NCI-H2227 (cell line): ENCODE measurements around the gene OR1B1.
"Not testable (repeated sequence)": the region's sequence is repeated elsewhere in the genome, so short reads cannot be mapped to it uniquely, and the experiment has no call there.

Experiments
- DNase-seq: peaks from one replicate; lab custom pipeline; 2025; ENCODE audit not compliant: unreplicated experiment; lab: John Stamatoyannopoulos, UW

OR1B1 gene

DNA sequence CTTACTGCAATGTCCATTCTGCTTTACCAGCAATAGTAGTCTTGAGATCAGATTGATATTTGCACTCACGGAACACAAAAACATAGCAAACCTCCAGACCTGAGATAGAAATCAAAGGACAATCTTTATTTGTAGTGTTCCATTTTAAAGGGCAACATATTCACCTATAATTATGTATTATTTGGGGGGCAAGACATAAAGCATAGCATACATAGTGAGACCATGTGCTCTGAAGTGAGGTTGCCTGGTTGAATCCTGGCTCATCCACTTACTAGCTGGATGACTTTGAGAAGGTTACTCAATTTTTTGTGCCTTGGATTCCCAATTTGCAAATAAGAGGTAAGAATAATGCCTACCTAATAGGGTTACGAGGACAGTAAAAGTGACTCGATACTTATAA, at the start of gene OR1B1:
TSS of gene OR1B1 (minus strand) at position 101 of the 400 bp plus-strand sequence.
- no peak for DNase-seq

DNA sequence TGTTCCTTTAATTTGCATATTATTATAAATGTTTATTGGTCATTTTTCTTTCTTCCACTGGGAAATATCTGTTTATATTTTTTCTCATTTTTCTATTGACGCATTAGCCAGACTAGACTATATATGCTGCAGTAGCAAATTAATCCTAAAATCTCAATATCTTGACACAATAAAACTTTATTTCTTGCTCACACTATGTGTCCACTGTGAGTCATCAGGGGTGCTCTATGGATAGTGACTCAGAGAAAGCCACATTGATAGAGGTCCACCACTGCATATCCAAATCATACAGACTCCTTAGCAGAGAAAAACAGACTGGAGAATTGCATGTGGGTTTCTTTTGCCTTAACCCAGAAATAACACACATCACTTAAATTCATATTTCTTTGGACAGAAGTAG, 38.3 kb upstream of the OR1B1 start:
- DNase-seq = no peak

DNA sequence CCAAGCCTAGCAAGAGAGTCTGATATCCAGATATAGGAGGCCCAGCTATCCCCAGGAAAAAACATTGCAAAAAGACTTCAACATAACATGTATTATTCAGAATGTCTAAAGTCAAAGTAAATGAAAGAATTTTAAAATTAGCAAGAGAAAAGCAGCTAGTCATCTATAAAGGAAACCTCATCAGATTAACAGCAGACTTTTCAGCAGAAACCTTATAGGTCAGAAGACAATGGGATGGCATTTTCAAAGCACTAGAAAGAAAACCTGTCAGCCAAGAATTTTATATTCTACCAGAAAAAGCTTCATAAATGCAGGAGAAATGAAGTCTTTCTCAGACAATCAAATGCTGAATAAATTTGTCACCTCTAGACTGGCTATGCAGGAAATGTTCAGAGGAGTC, 27.4 kb upstream of the OR1B1 start:
- DNase-seq = no peak

DNA sequence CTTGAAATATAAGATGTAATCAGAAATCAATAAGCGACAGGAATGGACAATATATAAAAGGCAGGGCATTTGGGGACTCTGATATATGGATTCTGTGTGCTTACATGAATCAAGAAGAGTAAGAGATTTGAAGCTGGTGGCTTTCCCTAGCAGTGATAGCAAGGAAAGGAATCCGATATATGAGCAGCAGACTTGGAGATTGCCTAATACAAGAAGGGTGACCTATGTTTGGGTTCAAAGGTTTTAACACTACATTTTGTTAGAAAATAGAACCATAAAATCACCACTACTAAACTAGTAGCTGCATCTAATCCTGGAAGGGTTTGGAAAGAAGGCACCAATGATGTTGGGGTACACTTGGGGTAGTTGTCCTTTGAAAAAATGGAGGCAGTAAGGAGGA, 15.1 kb upstream of the OR1B1 start:
- no peak for DNase-seq

DNA sequence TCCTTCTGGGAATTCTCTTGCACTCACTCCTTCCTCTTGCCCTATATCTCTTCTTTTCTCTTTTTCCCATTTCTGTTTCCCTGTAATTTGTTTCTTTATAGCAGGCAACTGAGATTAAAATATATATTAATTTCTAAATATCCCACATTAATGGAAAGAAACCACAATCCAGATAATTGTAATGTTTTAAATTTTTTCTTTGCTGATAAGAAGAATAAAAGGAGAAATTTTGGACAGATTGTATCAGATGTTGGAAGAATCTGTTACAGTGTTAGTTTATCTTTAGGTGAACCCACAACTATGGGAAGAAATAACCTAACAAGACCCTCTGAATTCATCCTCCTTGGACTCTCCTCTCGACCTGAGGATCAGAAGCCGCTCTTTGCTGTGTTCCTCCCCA, 4.0 kb upstream of the OR1B1 start, which contains the start of gene OR1L1:
TSS of gene OR1L1 (plus strand) at position 301 of the 400 bp plus-strand sequence. CDS start at position 301, 0 bp downstream.
- DNase-seq = no peak

DNA sequence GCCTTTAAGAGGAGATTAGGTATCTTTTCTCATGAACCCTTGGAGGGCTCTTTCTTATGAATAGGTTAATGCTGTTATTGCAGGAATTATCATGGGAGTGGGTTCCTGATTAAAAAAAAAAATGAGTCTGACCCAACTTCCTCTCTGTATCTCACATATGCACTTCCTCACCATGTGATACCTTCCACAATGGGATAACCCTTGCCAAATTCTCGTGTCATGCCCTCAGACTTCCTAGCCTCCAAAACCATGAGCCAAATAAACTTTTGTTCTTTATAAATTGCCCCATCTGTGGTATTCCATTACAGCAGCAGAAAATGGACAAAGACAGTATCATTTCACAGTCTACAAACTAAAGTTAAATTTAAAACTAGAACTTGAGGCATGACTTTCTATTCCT, 1.0 kb downstream of the OR1B1 start:
- DNase-seq = no peak

DNA sequence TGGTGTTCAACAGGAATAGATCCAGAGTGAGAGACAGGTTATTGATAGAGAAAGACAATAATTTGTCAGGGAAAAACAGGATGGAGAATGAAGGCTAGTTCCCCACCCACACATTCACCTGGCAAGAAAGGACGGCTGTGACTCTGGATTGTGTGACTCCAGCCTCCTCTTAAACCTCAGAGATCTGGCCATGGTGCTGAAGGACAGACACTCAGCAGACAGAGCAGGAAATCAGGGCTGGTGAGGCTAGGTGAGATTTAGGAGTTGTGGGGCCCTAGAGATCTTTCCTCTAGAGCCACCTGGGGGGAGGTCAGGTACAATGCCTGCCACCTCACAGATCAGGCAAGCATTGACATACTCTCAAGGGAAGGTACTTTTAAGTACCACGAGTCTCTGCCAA, 15.2 kb downstream of the OR1B1 start:
- DNase-seq = no peak

DNA sequence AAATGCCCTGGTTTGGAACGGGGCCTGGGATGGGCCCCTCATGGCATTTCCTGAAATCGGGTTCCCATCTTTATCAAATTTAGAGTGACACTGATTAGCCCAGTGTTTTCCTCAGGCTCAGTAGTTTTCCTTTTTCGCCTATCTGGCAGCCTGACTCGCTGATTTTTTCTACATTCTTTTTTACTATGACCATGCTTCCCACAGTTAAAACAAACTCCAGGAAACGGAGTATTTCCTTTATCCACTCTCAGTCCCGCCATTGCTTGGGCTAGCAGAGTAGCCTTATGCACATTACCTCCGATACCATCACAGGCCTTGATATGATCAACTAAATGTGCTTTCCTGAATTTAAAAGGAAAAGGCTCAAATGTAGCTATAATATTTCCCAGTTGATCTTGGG, 37.4 kb downstream of the OR1B1 start:
- no peak for DNase-seq

DNA sequence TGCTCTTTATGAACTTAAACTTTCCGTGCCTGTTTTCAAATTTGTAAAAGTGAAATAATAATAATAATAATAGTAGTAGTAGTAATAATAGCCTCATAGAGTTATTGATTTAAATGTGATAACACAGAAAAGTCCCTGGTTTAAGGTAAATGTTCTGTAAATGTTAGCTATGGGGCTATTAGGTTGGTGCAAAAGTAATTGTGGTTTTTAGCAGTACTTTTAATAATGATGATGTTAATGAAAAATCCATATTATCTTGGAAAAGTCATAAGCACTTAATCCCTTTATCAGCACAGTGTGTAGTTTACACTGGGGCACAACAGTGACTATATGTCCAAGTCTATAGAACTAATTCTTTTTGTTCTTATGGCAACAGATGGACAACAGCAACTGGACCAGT, 43.1 kb downstream of the OR1B1 start, which contains the start of gene OR1Q1:
TSS of gene OR1Q1 (plus strand) at position 377 of the 400 bp plus-strand sequence. CDS start at position 377, 0 bp downstream.
- DNase-seq = no peak

DNA sequence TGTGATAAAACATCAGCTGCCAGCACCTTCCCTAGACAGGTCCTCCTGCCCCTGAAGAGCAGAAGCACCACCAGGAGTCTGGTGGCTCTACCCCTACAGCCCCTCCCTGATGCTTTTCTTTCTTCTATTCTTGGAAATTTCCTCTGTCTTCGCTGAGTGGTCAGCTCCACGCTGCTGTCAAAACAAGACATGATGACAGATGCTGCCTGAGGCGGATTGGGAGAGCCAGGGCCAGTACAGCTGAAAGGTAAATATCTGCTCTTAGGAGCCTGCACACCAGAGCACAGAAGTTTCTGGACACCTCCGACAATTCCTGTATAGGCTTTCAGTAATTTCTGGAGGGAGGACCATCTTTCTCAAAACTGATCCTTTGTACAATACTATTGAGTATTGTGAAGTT, 47.6 kb downstream of the OR1B1 start:
- no peak for DNase-seq

DNA sequence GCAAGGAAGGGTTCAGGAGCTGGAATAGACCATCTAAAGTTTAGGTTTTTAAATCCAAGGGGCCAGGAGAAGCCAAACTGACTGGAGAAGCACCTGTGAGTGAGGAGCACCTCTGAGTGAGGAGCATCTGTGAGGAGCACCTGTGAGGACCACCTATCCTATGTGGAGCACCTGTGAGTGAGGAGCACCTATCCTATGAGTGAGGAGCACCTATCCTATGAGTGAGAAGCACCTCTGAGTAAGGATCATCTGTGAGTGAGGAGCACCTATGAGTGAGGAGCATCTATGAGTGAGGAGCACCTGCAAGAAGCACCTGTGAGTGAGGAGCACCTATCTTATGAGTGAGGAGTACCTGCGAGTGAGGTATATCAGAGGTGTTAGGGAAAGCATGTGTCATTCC, 50.8 kb downstream of the OR1B1 start:
- DNase-seq = no peak

DNA sequence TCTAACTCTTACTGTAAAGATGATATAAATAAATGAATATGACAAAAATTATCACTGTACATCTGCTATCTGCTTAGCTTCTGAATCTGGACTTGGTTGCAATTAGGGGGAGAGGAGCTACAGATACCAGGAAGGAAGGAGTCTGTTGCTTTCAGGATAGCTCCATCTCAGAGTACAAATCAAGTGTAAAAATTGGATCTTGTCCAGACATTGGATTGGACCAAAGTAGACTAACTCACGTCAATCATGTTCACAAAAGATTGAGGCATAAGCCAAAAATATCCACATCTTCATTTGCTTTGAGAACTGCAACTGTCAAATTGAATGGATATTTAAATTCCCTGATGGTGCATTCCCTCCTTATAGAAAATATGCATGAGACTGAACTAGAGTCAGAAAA, 51.7 kb downstream of the OR1B1 start:
- no peak for DNase-seq

DNA sequence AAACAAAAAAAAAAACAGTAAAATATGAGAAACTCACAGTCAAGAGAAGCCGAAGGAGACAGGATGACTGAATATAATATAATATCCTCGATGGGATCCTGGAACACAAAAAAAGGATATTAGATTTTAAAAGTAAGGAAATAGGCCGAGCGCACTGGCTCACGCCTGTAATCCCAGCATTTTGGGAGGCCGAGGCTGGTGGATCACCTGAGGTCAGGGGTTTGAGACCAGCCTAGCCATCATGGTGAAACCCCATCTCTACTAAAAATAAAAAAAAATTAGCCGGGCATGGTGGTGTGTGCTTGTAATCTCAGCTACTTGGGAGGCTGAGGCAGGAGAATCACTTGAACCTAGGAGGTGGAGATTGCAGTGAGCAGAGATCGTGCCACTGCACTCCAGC, 74.1 kb downstream of the OR1B1 start, which contains the start of gene OR1L8:
TSS of gene OR1L8 (minus strand) at position 101 of the 400 bp plus-strand sequence. CDS start 14,907 bp downstream, outside the sequence.
- DNase-seq = not testable (repeated sequence)

DNA sequence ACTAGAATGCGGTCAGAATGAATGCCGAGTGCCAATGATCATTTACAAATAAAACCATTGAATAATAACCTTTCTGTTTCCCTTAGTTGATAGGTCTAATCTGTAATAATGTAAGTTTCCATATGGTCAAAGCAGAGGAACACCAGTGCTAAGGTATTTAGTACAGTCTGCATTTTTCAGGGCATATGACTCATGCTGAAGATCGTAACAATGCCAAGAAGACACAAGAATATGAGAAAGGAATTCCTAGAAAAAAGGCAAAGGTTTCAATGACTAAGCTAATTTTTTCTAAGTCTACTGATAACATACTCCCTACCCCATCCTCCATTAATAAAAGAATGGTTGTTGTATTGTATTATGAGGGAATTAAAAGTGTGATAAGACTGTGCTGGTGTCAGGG, 77.1 kb downstream of the OR1B1 start:
- DNase-seq = no peak

DNA sequence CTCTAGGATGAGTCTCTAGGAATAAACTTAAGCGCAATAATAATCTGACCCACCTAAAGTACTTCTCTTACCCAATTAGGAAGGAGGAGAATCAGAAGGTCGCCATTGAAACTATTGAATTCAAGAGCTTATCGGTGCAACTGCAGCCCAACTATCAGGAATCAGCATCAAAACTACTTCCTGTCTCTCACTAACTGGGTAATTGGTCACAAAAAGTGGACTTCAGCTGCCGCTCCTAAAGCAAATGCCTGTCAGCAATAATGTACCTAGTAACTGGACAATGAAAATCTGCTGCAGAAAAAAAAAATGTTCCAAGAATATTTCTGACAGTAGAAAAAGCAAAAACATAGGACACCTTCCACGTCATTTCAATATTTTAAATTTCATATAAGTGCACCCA, 77.6 kb downstream of the OR1B1 start:
- no peak for DNase-seq
